ENCODE data around the gene TTC28.

- no peak for TF ChIP-seq CTCF (IDR thresholded peaks at IDR 0.05; ENCODE audit: insufficient read depth, low read length, poor library complexity, severe bottlenecking)
- no peak for TF ChIP-seq EZH2phosphoT487 (conservative IDR thresholded peaks at IDR 0.05; ENCODE audit: low read length)
Observed at GRCh38 chr22:28250036-28250695, 429.5 kb downstream of the TTC28 start.

Measured in SU-DHL-6 (cell line).